Heart left ventricle (tissue), 13 donors: ENCODE results near the gene CYBA.

Experiments
- POLR2A ChIP-seq, 2 donors: fragments of 450-650 bp; IDR thresholded peaks; one replicate each; pipeline ENCODE4 v1.6.1; 2017; ENCODE audit warnings: antibody characterized with exemption in 2 of 2, mild to moderate bottlenecking in 2 of 2, moderate library complexity in 2 of 2
- TF ChIP-seq, protein P1 (sequence below), 12 donors: fragments of 200-600 bp; sonication (generic) in 4 of 12; IDR thresholded peaks; one replicate each; pipeline versions ENCODE4 v1.5.0 to v1.8.0; 2018 to 2022; ENCODE audit warnings: antibody characterized with exemption in 12 of 12, mild to moderate bottlenecking in 5 of 12
- donor health status: ischemic (EF 13 %, LVEDD 7.1; RV severe dilation, severe dysfunction).
- donor health status: DM: no; HTN: yes; CAD: no.
- donor health status: DM: no; HTN: no; CAD: no.
- donor health status: ischemic (EF 25% LVEDD 6.9; RV normal size, moderate dysfunction).
- donor health status: ischemic (EF 25% LVEDD 5.7; RV mildly dilated, moderate dysfunction).
- donor health status: ischemic (EF 35%, LVEDD 5.7; RV mildly dilated, moderate dysfunction).
- donor health status: nonischemic (EF 11% LVEDD 7.7; RV severe dilation, severe dysfunction).
- donor health status: DM: yes; HTN: yes; CAD: no.
- donor health status: PGD.
- donor health status: ischemic (EF 29% LVEDD 5.4; RV normal size, mild dysfunction).
- donor health status: nonischemic (EF 23%, LVEDD 6.1; RV moderate dilation, normal function).

DNA sequence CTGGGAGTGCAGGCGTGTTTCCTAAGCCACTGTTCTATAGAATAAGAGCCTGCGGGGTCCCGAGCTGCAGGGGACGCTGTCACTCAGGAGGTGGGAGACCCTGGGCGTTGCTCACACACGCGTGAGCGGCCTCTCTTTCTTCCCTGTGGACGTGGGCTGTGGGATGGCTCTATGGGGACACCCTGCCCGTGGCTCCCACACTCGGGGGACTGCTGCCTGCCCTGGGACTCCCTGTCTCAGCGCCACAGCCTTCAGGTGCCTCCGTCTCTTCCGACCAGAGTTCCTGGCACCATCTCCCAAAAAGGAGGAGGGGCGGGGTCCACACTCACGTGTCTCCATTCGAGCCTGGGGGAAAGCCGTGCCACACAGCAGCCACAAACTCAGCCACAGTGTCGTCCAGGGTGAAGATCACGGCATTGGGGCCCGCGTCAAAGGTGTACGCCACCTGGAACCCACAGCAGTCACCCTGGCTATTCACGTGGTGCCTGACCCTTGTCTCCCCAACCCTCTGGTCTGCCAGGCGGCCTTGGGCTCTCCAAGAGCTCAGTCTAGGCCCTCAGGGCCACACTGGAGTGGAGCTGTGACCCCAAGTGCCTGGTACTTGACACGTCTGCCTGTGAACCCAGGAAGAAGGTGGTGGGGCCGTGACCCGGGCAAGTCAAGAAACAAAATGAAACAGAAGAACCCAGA is 3.7 kb upstream of the CYBA start:
- TF ChIP-seq, protein P1, sequence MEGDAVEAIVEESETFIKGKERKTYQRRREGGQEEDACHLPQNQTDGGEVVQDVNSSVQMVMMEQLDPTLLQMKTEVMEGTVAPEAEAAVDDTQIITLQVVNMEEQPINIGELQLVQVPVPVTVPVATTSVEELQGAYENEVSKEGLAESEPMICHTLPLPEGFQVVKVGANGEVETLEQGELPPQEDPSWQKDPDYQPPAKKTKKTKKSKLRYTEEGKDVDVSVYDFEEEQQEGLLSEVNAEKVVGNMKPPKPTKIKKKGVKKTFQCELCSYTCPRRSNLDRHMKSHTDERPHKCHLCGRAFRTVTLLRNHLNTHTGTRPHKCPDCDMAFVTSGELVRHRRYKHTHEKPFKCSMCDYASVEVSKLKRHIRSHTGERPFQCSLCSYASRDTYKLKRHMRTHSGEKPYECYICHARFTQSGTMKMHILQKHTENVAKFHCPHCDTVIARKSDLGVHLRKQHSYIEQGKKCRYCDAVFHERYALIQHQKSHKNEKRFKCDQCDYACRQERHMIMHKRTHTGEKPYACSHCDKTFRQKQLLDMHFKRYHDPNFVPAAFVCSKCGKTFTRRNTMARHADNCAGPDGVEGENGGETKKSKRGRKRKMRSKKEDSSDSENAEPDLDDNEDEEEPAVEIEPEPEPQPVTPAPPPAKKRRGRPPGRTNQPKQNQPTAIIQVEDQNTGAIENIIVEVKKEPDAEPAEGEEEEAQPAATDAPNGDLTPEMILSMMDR (IDR thresholded peaks at IDR 0.05), result no peak
- TF ChIP-seq POLR2A (IDR thresholded peaks at IDR 0.05), result no peak
